Measurements from ENCODE around the gene CAMSAP3.

Gene CAMSAP3

DNA sequence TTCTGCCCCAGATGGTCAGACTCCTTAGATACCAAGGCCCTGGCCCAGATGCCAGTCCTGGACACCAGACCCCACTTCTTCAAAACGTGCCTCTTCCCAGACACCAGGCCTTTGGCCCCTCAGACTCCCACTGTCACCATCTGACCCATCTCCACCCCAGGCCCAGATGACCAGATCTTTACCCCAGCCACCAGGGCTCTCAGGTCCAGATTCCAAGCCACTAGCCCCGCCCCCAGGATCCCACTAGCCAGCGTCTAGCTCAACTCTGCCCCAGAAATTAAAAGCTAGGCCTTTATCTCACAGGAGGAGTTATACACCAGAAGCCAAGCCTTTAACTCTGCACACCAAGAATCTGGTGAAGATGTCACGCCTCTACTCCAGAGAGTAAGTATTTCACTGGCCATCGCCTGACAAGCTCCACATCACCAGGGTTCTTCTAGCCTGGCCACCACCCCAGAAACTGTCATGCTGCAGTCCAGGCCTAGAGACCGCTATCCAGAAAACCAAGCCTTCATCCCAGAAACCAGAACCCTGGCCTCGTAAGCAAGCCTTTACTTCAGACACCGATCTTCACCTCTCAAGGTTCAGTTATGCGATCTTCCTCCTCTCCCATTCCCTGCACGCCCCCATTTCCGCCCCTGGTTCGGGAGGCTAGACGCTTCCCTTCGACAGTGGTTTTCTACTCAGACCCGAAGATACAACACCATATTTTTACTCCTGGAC, 33.1 kb downstream of the CAMSAP3 start:
- Histone ChIP-seq H3K36me3 (ENCODE audit: control insufficient read depth, insufficient read depth, low read length) (no peaks in the 10 kb centered on the region), H3K4me2 (ENCODE audit: low read length) (peak overlapping the region; percentile 90), H3K27ac (peak overlapping the region; percentile 68), H3K27me3 (ENCODE audit: control insufficient read depth, insufficient read depth, low read length) (no peaks in the 10 kb centered on the region), H3K9ac (peak overlapping the region; percentile 90), H3K9me3 (ENCODE audit: control insufficient read depth, low read length) (no peaks in the 10 kb centered on the region), H3K4me1 (no peaks in the 10 kb centered on the region), H3K79me2 (peaks cover 49% of the 10 kb centered on the region), H3K4me3 (ENCODE audit: low read depth, low read length) (peak overlapping the region; percentile 91), H2AFZ (peak overlapping the region; percentile 78)
- TF ChIP-seq, protein P1, sequence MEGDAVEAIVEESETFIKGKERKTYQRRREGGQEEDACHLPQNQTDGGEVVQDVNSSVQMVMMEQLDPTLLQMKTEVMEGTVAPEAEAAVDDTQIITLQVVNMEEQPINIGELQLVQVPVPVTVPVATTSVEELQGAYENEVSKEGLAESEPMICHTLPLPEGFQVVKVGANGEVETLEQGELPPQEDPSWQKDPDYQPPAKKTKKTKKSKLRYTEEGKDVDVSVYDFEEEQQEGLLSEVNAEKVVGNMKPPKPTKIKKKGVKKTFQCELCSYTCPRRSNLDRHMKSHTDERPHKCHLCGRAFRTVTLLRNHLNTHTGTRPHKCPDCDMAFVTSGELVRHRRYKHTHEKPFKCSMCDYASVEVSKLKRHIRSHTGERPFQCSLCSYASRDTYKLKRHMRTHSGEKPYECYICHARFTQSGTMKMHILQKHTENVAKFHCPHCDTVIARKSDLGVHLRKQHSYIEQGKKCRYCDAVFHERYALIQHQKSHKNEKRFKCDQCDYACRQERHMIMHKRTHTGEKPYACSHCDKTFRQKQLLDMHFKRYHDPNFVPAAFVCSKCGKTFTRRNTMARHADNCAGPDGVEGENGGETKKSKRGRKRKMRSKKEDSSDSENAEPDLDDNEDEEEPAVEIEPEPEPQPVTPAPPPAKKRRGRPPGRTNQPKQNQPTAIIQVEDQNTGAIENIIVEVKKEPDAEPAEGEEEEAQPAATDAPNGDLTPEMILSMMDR (IDR thresholded peaks at IDR 0.05): no peak

DNA sequence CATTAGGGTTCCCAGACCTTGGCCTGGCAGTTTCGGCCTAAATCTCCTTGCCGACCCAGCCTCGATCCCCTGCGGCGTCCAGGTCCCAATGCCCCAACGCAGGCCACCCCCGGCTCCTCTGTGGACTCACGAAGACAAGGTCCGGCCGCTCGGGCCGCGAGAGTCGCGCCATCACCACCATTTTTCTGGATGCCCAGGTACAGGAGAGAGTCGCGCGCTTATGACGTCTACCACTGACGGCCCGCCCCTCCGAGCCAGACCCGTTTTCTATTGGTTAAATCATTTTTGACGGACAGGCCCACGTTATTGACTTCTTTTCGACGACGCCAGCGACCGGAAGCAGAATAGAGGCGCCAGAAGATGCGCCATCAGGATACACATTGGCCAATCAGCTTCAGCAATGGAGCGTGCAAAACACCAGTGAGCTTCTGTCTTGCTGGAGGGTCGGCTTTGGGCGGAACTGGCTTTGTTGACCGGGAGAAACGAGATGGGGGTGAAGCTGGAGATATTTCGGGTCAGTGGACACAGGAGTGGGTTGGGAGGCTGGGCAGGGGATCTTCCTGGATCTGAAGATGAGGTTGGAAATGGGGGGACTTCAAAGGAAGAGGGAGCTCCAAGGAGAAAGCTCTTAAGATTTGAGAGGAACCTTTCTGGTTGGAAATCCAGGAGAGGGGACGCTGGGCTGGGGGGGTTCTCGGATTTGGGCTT, 33.8 kb downstream of the CAMSAP3 start, which contains the start of the genes PET100 and XAB2:
Gene PET100 (plus strand): TSS at position 447 of the 708 bp plus-strand sequence. CDS start 41 bp downstream, at position 488.
Gene XAB2 (minus strand): TSS at position 199 of the 708 bp plus-strand sequence. CDS start 18 bp downstream, at position 181.
- peak within 1 kb of the TSS; percentile 91 for H3K4me3 ChIP-seq (ENCODE audit: low read depth, low read length)

DNA sequence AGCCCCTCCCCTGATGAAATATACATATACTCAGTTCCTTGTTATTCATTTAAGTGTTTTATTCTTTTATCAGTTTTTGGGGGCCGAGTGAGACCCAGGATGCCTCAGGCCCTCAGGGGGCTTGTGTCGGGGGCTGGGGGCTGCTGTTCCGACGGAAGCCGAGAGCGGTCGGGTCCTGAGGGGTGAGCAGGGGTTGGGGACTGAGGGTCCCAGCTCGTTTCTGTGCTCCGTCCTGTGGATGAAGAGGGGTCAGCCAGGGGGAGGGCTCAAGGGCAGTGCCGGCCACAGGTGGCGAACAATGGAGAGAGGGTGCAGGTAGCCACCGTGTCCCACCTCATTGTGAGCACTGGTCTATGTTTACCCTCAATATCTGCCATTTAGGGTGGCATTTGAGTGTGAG, 35.9 kb downstream of the CAMSAP3 start:
- no peaks in the 10 kb centered on the region for H3K36me3 ChIP-seq (ENCODE audit: control insufficient read depth, insufficient read depth, low read length)
- H3K4me1 ChIP-seq: no peaks in the 10 kb centered on the region
- no peak overlapping the region for H2AFZ ChIP-seq
- no peaks in the 10 kb centered on the region for H3K9me3 ChIP-seq (ENCODE audit: control insufficient read depth, low read length)
- no peak overlapping the region for H3K4me3 ChIP-seq (ENCODE audit: low read depth, low read length)
- H3K79me2 ChIP-seq: peaks cover 41% of the 10 kb centered on the region
- no peak overlapping the region for H3K9ac ChIP-seq
- H3K27me3 ChIP-seq (ENCODE audit: control insufficient read depth, insufficient read depth, low read length): no peaks in the 10 kb centered on the region
- TF ChIP-seq, protein P1 (IDR thresholded peaks at IDR 0.05): no peak
- no peak overlapping the region for H3K4me2 ChIP-seq (ENCODE audit: low read length)
- no peak overlapping the region for H3K27ac ChIP-seq

More for the DNA sequence above, 33.8 kb downstream of the CAMSAP3 start, which contains the start of the genes PET100 and XAB2:
- H3K36me3 ChIP-seq (ENCODE audit: control insufficient read depth, insufficient read depth, low read length): no peaks in the 10 kb centered on the region
- peak within 1 kb of the TSS; percentile 78 for H2AFZ ChIP-seq
- H3K79me2 ChIP-seq: peaks cover 49% of the 10 kb centered on the region
- TF ChIP-seq, protein P1 (IDR thresholded peaks at IDR 0.05): no peak
- H3K27ac ChIP-seq: peak within 1 kb of the TSS; percentile 68
- H3K9ac ChIP-seq: peak within 1 kb of the TSS; percentile 90
- H3K4me2 ChIP-seq (ENCODE audit: low read length): peak within 1 kb of the TSS; percentile 98
- H3K4me1 ChIP-seq: no peaks in the 10 kb centered on the region
- H3K27me3 ChIP-seq (ENCODE audit: control insufficient read depth, insufficient read depth, low read length): no peaks in the 10 kb centered on the region
- H3K9me3 ChIP-seq (ENCODE audit: control insufficient read depth, low read length): no peaks in the 10 kb centered on the region

DNA sequence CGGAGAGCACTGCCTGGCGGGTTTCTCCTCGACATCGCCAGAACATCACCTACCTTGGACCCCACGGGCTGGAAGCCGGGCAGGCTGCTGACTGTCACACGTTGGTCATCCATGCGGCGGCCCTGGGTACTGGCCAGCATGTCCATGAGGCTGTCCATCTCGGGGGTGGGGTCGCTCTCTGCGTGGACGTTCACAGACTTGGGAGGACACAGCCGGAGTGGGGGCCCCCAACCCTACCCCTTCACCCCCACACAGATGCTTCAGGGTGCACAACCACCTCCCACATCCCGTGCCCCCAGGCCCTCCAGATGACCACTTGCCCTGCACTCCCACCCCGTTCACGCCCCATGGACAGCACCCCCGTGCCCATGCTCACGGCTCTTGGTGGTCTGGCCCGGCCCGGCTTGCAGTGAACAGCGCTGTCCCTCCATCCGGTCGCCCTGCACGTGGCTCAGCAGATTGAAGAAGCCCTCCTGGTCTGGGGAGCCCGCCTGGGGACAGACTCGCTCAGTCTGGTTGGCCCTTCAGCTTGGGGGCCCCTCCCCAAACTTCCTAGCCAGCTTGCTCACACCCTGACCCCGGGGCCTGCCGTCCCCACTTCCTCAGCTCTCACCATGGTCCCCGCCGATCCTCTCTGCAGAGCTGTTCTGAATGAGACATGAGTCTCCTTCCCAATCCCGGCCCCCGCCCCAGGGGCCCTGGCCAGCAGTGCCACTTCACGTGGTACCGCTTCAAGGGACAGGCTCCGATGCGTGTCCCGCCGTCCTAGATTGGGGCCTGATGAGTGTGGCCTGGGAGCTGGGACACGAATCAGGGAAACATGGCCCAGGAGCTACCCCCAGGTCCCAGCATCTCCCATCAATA, 36.9 kb downstream of the CAMSAP3 start:
- TF ChIP-seq, protein P1 (IDR thresholded peaks at IDR 0.05): no peak
- no peak overlapping the region for H2AFZ ChIP-seq
- H3K4me1 ChIP-seq: no peaks in the 10 kb centered on the region
- no peak overlapping the region for H3K27ac ChIP-seq
- no peak overlapping the region for H3K4me2 ChIP-seq (ENCODE audit: low read length)
- H3K79me2 ChIP-seq: peaks cover 32% of the 10 kb centered on the region
- no peaks in the 10 kb centered on the region for H3K9me3 ChIP-seq (ENCODE audit: control insufficient read depth, low read length)
- no peak overlapping the region for H3K4me3 ChIP-seq (ENCODE audit: low read depth, low read length)
- no peak overlapping the region for H3K9ac ChIP-seq
- H3K27me3 ChIP-seq (ENCODE audit: control insufficient read depth, insufficient read depth, low read length): no peaks in the 10 kb centered on the region
- no peaks in the 10 kb centered on the region for H3K36me3 ChIP-seq (ENCODE audit: control insufficient read depth, insufficient read depth, low read length)
